ENCODE measurements around the gene THBS2. TPM values are rescaled to one million over a fixed set of nuclear protein-coding genes. Genes with fewer than 3 reads are reported as not detected.

THBS2 gene
- total RNA-seq, 1 donor from 2014 or later, result not detected

GRCh38 chr6:169230946-169231789 is 22.5 kb downstream of the THBS2 start:
- Mint-ChIP-seq H3K4me1 (ENCODE audit: low read depth) (peaks cover 2% of the 10 kb centered on the region), H3K27ac (no peak overlapping the region), H3K27me3 (no peaks in the 10 kb centered on the region), H3K9me3 (ENCODE audit: low read depth) (peaks cover 15% of the 10 kb centered on the region), H3K36me3 (ENCODE audit: insufficient read depth) (no peaks in the 10 kb centered on the region), H3K4me3 (ENCODE audit: low read depth) (no peak overlapping the region)
- no peak for DNase-seq (ENCODE audit: low spot score, unreplicated experiment)
- TF ChIP-seq, protein P1, sequence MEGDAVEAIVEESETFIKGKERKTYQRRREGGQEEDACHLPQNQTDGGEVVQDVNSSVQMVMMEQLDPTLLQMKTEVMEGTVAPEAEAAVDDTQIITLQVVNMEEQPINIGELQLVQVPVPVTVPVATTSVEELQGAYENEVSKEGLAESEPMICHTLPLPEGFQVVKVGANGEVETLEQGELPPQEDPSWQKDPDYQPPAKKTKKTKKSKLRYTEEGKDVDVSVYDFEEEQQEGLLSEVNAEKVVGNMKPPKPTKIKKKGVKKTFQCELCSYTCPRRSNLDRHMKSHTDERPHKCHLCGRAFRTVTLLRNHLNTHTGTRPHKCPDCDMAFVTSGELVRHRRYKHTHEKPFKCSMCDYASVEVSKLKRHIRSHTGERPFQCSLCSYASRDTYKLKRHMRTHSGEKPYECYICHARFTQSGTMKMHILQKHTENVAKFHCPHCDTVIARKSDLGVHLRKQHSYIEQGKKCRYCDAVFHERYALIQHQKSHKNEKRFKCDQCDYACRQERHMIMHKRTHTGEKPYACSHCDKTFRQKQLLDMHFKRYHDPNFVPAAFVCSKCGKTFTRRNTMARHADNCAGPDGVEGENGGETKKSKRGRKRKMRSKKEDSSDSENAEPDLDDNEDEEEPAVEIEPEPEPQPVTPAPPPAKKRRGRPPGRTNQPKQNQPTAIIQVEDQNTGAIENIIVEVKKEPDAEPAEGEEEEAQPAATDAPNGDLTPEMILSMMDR (IDR thresholded peaks at IDR 0.05; ENCODE audit: unreplicated experiment), result no peak

DNA sequence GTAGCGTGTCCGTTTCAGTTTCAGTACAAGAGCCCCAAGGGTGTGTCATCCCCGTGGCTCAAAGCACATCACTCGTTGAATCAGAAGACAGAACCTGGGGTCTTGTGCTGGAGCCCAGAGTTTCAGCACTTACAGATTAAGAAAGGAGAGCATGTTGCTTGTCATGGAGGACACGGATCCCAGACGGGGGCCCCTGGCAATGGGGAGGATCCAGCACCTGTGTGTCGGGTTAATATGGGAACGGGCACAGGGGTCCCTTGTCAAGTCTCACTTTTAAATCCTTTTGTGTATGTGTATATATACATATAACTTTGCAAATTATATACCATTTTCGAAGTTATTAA is 23.4 kb downstream of the THBS2 start:
- Mint-ChIP-seq H3K9me3 (ENCODE audit: low read depth) (peaks cover 15% of the 10 kb centered on the region), H3K4me1 (ENCODE audit: low read depth) (peaks cover 2% of the 10 kb centered on the region), H3K27ac (no peak overlapping the region), H3K4me3 (ENCODE audit: low read depth) (no peak overlapping the region), H3K36me3 (ENCODE audit: insufficient read depth) (no peaks in the 10 kb centered on the region), H3K27me3 (no peaks in the 10 kb centered on the region)
- TF ChIP-seq, protein P1 (IDR thresholded peaks at IDR 0.05; ENCODE audit: unreplicated experiment), result no peak
- DNase-seq (ENCODE audit: low spot score, unreplicated experiment), result no peak

GRCh38 chr6:169229615-169230321 is 23.9 kb downstream of the THBS2 start:
- TF ChIP-seq, protein P1 (IDR thresholded peaks at IDR 0.05; ENCODE audit: unreplicated experiment), result no peak
- no peak overlapping the region for H3K4me3 Mint-ChIP-seq (ENCODE audit: low read depth)
- H3K27me3 Mint-ChIP-seq, result no peaks in the 10 kb centered on the region
- no peak for DNase-seq (ENCODE audit: low spot score, unreplicated experiment)
- no peaks in the 10 kb centered on the region for H3K36me3 Mint-ChIP-seq (ENCODE audit: insufficient read depth)
- H3K4me1 Mint-ChIP-seq (ENCODE audit: low read depth), result peaks cover 2% of the 10 kb centered on the region
- H3K27ac Mint-ChIP-seq, result no peak overlapping the region
- H3K9me3 Mint-ChIP-seq (ENCODE audit: low read depth), result peaks cover 15% of the 10 kb centered on the region

- no peak for DNase-seq (ENCODE audit: low spot score, unreplicated experiment)
- Mint-ChIP-seq H3K9me3 (ENCODE audit: low read depth) (no peaks in the 10 kb centered on the region), H3K4me1 (ENCODE audit: low read depth) (peaks cover 3% of the 10 kb centered on the region), H3K4me3 (ENCODE audit: low read depth) (no peak overlapping the region), H3K27ac (no peak overlapping the region), H3K36me3 (ENCODE audit: insufficient read depth) (no peaks in the 10 kb centered on the region), H3K27me3 (no peaks in the 10 kb centered on the region)
- TF ChIP-seq, protein P1 (IDR thresholded peaks at IDR 0.05; ENCODE audit: unreplicated experiment), result no peak
Measured at GRCh38 chr6:169227116-169227515, 26.5 kb downstream of the THBS2 start.

GRCh38 chr6:169225887-169226286 is 27.8 kb downstream of the THBS2 start:
- Mint-ChIP-seq H3K9me3 (ENCODE audit: low read depth) (no peaks in the 10 kb centered on the region), H3K36me3 (ENCODE audit: insufficient read depth) (no peaks in the 10 kb centered on the region), H3K4me1 (ENCODE audit: low read depth) (peaks cover 3% of the 10 kb centered on the region), H3K27ac (no peak overlapping the region), H3K27me3 (no peaks in the 10 kb centered on the region), H3K4me3 (ENCODE audit: low read depth) (no peak overlapping the region)
- no peak for DNase-seq (ENCODE audit: low spot score, unreplicated experiment)
- TF ChIP-seq, protein P1 (IDR thresholded peaks at IDR 0.05; ENCODE audit: unreplicated experiment), result no peak

Data from progenitor cell of endocrine pancreas (in vitro differentiated cells).